Measurements from ENCODE around the gene ZBTB16.
"Not testable (repeated sequence)": the region's sequence is repeated elsewhere in the genome, so short reads cannot be mapped to it uniquely, and the experiment has no call there.

ZBTB16 gene

DNA sequence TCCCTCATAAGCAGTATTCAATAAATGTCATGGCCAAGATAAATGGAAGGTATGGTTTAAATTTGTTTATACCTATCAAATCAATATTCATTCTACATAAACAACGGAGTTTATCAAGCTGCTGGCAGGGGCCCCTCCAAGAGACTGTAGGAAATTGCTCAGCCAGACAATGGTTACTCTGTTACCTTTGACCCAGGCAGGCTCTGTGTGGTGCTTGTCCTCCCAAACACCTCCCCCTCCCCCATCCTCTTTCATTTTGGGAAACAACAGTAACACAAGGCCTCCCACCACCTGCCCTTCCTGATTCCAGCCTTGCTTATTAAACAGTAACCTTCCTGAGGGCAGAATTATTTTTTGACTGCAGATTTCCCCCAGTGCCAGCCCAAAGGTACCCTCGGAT is 10.5 kb upstream of the ZBTB16 start:
- ATAC-seq (ENCODE audit: low read depth) (no peak), DNase-seq (ENCODE audit: low spot score) (no peak)
- no peak overlapping the region for H3K27ac ChIP-seq (ENCODE audit: poor library complexity, severe bottlenecking)
- TF ChIP-seq, protein P1, sequence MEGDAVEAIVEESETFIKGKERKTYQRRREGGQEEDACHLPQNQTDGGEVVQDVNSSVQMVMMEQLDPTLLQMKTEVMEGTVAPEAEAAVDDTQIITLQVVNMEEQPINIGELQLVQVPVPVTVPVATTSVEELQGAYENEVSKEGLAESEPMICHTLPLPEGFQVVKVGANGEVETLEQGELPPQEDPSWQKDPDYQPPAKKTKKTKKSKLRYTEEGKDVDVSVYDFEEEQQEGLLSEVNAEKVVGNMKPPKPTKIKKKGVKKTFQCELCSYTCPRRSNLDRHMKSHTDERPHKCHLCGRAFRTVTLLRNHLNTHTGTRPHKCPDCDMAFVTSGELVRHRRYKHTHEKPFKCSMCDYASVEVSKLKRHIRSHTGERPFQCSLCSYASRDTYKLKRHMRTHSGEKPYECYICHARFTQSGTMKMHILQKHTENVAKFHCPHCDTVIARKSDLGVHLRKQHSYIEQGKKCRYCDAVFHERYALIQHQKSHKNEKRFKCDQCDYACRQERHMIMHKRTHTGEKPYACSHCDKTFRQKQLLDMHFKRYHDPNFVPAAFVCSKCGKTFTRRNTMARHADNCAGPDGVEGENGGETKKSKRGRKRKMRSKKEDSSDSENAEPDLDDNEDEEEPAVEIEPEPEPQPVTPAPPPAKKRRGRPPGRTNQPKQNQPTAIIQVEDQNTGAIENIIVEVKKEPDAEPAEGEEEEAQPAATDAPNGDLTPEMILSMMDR (IDR thresholded peaks at IDR 0.05; ENCODE audit: poor library complexity, severe bottlenecking) = no peak
- H3K27me3 ChIP-seq (ENCODE audit: insufficient read depth, poor library complexity, severe bottlenecking) = no peaks in the 10 kb centered on the region
- no peaks in the 10 kb centered on the region for H3K9me3 ChIP-seq (ENCODE audit: severe bottlenecking)
- H3K4me1 ChIP-seq (ENCODE audit: insufficient read depth, poor library complexity, severe bottlenecking) = no peaks in the 10 kb centered on the region
- no peaks in the 10 kb centered on the region for H3K36me3 ChIP-seq (ENCODE audit: low read depth)
- H3K4me3 ChIP-seq (ENCODE audit: severe bottlenecking) = no peak overlapping the region

DNA sequence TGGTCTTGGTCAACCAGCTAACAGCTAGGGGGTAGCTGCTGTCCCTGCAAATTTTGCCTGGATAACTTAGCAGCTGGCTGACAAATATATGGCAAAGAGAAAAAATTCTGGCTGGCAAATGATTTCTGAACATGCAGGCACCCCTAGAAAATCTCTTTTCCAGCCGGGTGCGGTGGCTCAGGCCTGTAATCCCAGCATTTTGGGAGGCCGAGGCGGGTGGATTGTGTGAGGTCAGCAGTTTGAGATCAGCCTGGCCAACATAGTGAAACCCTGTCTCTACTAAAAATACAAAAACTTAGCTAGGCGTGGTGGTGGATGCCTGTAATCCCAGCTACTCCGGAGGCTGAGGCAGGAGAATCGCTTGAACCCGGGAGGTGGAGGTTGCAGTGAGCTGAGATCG is 9.7 kb upstream of the ZBTB16 start:
- not testable (repeated sequence) for H3K4me3 ChIP-seq (ENCODE audit: severe bottlenecking); ATAC-seq (ENCODE audit: low read depth)

DNA sequence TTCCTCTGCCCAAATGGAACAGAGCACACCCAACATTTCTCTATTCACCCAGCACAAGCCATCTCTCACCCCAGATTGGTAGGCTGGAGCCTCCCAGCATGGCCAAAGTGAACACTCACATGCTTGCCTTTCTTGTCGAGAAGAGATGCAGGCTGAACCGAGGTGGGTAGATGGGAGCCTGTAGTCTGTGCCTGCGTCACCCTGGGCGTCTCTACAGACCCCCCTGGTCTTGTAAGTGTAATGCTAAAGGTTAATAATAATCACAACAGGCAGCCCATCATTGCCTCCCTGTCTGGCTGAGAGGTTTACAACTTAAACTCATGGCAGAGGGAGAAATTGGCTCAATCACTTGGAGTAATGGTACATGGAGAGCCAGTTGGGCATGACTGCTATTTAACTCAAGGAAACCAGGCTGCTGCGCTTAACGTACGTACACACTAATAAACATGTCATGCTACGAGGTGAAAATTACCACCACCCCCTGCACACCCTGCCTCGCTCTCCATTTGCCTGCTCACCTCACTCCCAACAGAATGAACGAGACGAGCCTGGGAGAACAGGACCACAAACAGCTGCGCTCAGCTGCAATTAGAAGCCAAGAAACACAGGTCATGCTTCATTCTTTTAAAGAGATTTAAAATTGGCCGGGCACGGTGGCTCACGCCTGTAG is 9.1 kb upstream of the ZBTB16 start:
- H3K27ac ChIP-seq (ENCODE audit: poor library complexity, severe bottlenecking) = no peak overlapping the region
- TF ChIP-seq, protein P1 (IDR thresholded peaks at IDR 0.05; ENCODE audit: poor library complexity, severe bottlenecking) = no peak

More for the DNA sequence above, 9.7 kb upstream of the ZBTB16 start:
- not testable (repeated sequence) for H3K9me3 ChIP-seq (ENCODE audit: severe bottlenecking); H3K27me3 ChIP-seq (ENCODE audit: insufficient read depth, poor library complexity, severe bottlenecking); H3K36me3 ChIP-seq (ENCODE audit: low read depth); DNase-seq (ENCODE audit: low spot score); H3K27ac ChIP-seq (ENCODE audit: poor library complexity, severe bottlenecking); H3K4me1 ChIP-seq (ENCODE audit: insufficient read depth, poor library complexity, severe bottlenecking)

DNA sequence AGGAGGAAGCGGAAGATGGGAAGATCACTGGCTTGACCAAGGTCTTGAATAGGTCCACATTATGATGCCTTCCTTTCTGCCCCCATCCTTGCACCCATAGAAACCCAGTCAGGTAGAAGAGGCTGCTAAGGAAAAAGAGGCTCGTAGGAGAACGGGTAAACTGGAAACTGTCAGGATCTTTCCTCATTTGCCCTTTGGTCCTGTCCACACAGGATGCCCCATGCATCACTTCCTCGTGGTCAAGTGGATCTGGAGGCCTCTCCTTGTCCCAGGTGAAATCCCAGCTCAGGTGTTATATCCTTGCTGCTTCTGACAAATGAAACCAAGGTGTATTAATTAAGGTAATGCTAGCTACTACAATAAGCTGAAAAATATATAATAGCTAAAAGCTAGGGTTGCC is 8.0 kb upstream of the ZBTB16 start:
- Histone ChIP-seq H3K9me3 (ENCODE audit: severe bottlenecking) (no peaks in the 10 kb centered on the region), H3K4me1 (ENCODE audit: insufficient read depth, poor library complexity, severe bottlenecking) (no peaks in the 10 kb centered on the region), H3K27me3 (ENCODE audit: insufficient read depth, poor library complexity, severe bottlenecking) (no peaks in the 10 kb centered on the region), H3K36me3 (ENCODE audit: low read depth) (no peaks in the 10 kb centered on the region), H3K4me3 (ENCODE audit: severe bottlenecking) (no peak overlapping the region), H3K27ac (ENCODE audit: poor library complexity, severe bottlenecking) (no peak overlapping the region)
- ATAC-seq (ENCODE audit: low read depth) (no peak), DNase-seq (ENCODE audit: low spot score) (no peak)
- TF ChIP-seq, protein P1 (IDR thresholded peaks at IDR 0.05; ENCODE audit: poor library complexity, severe bottlenecking) = no peak

More for the DNA sequence above, 9.1 kb upstream of the ZBTB16 start:
- ATAC-seq (ENCODE audit: low read depth) (no peak), DNase-seq (ENCODE audit: low spot score) (no peak)
- Histone ChIP-seq H3K4me1 (ENCODE audit: insufficient read depth, poor library complexity, severe bottlenecking) (no peaks in the 10 kb centered on the region), H3K27me3 (ENCODE audit: insufficient read depth, poor library complexity, severe bottlenecking) (no peaks in the 10 kb centered on the region), H3K9me3 (ENCODE audit: severe bottlenecking) (no peaks in the 10 kb centered on the region), H3K36me3 (ENCODE audit: low read depth) (no peaks in the 10 kb centered on the region), H3K4me3 (ENCODE audit: severe bottlenecking) (no peak overlapping the region)

DNA sequence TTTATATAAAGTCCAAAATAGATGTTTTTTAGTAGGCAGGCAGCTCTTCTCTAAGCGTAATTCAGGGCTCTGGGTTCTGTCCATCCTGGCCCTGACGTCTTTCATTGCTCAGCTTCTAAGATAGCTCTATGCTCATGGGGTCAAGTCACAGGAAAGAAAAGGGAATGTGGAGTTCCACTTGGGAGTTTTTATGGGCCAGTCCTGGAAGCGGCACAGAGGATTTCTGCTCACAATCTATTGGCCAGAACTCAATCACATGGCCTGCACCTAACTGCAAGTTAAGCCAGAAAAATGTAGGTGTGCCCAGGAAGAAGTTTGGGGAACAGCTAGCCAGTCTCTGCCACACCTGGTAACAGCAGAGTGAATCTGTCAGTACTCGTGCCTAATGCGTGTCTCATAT is 7.4 kb upstream of the ZBTB16 start:
- DNase-seq (ENCODE audit: low spot score) = no peak
- H3K27ac ChIP-seq (ENCODE audit: poor library complexity, severe bottlenecking) = no peak overlapping the region
- H3K36me3 ChIP-seq (ENCODE audit: low read depth) = no peaks in the 10 kb centered on the region
- TF ChIP-seq, protein P1 (IDR thresholded peaks at IDR 0.05; ENCODE audit: poor library complexity, severe bottlenecking) = no peak
- no peaks in the 10 kb centered on the region for H3K27me3 ChIP-seq (ENCODE audit: insufficient read depth, poor library complexity, severe bottlenecking)
- peak; percentile 57 for ATAC-seq (ENCODE audit: low read depth)
- H3K9me3 ChIP-seq (ENCODE audit: severe bottlenecking) = no peaks in the 10 kb centered on the region
- no peaks in the 10 kb centered on the region for H3K4me1 ChIP-seq (ENCODE audit: insufficient read depth, poor library complexity, severe bottlenecking)
- H3K4me3 ChIP-seq (ENCODE audit: severe bottlenecking) = no peak overlapping the region
